Vagina (tissue), 2 donors: ENCODE measurements around the gene GLG1.

Source experiments
- POLR2AphosphoS5 ChIP-seq, 2 donors: sonication (generic); formaldehyde crosslinking; IDR thresholded peaks; one replicate each; pipeline ENCODE4 v1.9.0; 2017; ENCODE audit warnings: antibody characterized with exemption in 2 of 2, mild to moderate bottlenecking in 2 of 2, low read depth in 1 of 2; ENCODE audit not compliant: insufficient read depth in 1 of 2
- TF ChIP-seq, protein P1 (sequence below), 3 experiments: fragments of 450-650 bp in 2 of 3; fragments of 200-600 bp in 1 of 3; sonication (generic) in 1 of 3; IDR thresholded peaks; one replicate each; pipeline ENCODE4 v1.5.1; 2017 to 2019; ENCODE audit warnings: antibody characterized with exemption in 3 of 3, mild to moderate bottlenecking in 2 of 3, moderate library complexity in 2 of 3

DNA sequence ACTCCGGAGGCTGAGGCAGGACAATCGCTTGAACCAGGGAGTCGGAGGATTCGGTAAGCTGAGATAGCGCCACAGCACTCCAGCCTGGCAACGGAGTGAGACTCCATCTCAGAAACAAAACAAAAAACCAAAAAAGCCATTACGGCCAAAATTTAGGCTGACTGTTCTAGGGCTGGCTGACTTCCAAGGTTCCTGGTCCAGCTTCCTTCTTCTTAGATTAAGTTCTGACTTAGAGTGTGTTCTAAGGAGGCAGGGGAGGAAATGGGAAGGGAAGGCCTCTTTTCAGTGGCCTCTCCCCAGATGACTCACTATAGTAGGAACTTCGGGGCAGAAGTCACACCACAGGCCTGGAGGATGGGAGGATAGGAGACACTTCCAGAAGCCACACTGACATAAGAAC lies 157.9 kb downstream of the GLG1 start:
- peak; percentile 16 to 94 for TF ChIP-seq POLR2AphosphoS5 (IDR thresholded peaks at IDR 0.05; ENCODE audit: insufficient read depth in 1 of 2, low read depth in 1 of 2)
- TF ChIP-seq, protein P1, sequence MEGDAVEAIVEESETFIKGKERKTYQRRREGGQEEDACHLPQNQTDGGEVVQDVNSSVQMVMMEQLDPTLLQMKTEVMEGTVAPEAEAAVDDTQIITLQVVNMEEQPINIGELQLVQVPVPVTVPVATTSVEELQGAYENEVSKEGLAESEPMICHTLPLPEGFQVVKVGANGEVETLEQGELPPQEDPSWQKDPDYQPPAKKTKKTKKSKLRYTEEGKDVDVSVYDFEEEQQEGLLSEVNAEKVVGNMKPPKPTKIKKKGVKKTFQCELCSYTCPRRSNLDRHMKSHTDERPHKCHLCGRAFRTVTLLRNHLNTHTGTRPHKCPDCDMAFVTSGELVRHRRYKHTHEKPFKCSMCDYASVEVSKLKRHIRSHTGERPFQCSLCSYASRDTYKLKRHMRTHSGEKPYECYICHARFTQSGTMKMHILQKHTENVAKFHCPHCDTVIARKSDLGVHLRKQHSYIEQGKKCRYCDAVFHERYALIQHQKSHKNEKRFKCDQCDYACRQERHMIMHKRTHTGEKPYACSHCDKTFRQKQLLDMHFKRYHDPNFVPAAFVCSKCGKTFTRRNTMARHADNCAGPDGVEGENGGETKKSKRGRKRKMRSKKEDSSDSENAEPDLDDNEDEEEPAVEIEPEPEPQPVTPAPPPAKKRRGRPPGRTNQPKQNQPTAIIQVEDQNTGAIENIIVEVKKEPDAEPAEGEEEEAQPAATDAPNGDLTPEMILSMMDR (IDR thresholded peaks at IDR 0.05): no peak
